ENCODE measurements around the gene PER1.

The PER1 gene

DNA sequence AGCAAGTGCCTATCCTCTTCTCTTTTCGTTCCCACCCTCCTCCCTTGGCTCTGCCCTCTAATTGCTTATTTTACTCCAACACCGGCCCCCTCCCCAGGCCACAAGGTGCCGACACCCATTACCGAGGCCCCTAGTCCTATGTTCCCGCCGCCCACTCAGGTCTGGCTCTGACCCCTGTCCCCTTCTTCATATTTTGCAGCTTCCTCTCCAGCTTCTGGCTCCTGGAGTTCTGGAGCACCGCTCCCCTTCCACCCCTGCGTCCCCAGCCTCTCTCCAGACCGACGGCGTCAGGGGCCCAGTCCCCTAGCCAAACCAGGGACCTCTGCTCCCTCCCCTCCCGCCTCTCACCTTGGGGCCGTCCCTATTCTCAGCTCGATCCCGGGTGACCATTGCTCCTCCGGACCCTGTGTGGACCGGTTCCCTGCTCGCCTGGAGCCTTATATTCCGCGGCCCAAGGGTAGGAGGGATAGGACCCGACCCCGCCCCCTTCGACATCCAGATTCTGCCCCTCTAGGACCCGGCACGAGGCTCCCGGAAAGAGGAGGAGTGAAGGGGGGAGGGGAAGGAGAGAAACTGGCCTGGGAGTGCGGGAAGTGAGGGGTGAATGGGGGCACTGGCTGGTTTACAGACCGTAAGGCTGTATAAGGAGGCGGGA lies 28.4 kb downstream of the PER1 start, which contains the start of gene HES7:
Gene HES7 (minus strand): TSS at position 412 of the 655 bp plus-strand sequence. CDS start 22 bp downstream, at position 390.
- TF ChIP-seq, protein P1, sequence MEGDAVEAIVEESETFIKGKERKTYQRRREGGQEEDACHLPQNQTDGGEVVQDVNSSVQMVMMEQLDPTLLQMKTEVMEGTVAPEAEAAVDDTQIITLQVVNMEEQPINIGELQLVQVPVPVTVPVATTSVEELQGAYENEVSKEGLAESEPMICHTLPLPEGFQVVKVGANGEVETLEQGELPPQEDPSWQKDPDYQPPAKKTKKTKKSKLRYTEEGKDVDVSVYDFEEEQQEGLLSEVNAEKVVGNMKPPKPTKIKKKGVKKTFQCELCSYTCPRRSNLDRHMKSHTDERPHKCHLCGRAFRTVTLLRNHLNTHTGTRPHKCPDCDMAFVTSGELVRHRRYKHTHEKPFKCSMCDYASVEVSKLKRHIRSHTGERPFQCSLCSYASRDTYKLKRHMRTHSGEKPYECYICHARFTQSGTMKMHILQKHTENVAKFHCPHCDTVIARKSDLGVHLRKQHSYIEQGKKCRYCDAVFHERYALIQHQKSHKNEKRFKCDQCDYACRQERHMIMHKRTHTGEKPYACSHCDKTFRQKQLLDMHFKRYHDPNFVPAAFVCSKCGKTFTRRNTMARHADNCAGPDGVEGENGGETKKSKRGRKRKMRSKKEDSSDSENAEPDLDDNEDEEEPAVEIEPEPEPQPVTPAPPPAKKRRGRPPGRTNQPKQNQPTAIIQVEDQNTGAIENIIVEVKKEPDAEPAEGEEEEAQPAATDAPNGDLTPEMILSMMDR (IDR thresholded peaks at IDR 0.05; ENCODE audit: low read depth, low read length): no peak
- H3K9me3 ChIP-seq: no peaks in the 10 kb centered on the region
- H3K36me3 ChIP-seq: no peaks in the 10 kb centered on the region
- peaks cover 20% of the 10 kb centered on the region for H3K27me3 ChIP-seq
- peak; percentile 27 for DNase-seq
- no peaks in the 10 kb centered on the region for H3K4me1 ChIP-seq
- H3K4me3 ChIP-seq (ENCODE audit: low read depth, low read length): peak within 1 kb of the TSS; percentile 78

DNA sequence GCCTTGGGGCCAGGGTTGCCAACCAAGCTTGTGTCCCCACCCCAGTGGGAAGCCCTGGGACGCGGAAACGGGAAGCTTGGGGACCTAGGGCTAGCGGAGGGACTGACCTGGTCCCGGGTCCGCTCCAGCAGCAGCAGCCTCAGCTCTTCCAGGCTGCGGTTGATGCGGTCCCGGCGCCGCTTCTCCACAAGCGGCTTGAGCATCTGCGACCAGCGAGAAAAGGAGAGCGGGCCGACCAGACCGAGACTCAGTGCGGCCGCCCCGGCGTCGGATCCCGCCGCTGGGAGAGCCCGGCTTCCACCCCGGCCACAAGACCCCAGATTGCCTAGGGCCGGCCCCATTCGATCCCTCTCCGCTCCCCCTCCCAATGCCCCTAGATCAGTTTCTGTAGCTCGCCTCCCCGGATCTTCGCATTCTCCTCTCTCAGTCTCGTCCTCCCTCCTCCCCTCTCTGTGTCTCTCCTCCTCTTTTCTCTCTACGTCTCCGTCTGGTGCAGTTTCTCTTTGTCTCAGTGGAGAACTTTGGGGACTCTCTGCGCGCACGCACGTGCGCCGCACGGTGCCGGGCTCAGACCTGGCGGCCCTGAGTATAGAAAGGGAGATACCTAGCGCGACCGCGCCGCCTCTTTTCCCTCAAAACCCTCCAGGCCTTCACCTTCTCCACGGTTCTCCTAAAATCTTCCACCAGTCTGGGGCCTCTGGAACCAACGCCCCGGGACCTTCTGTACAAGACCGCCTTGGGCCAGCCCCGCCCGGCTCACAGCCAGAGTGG lies 29.1 kb downstream of the PER1 start:
- Histone ChIP-seq H3K27me3 (peaks cover 20% of the 10 kb centered on the region), H3K4me3 (ENCODE audit: low read depth, low read length) (peak overlapping the region; percentile 78), H3K9me3 (no peaks in the 10 kb centered on the region), H3K36me3 (no peaks in the 10 kb centered on the region), H3K4me1 (no peaks in the 10 kb centered on the region)
- TF ChIP-seq, protein P1 (IDR thresholded peaks at IDR 0.05; ENCODE audit: low read depth, low read length): no peak
- no peak for DNase-seq

DNA sequence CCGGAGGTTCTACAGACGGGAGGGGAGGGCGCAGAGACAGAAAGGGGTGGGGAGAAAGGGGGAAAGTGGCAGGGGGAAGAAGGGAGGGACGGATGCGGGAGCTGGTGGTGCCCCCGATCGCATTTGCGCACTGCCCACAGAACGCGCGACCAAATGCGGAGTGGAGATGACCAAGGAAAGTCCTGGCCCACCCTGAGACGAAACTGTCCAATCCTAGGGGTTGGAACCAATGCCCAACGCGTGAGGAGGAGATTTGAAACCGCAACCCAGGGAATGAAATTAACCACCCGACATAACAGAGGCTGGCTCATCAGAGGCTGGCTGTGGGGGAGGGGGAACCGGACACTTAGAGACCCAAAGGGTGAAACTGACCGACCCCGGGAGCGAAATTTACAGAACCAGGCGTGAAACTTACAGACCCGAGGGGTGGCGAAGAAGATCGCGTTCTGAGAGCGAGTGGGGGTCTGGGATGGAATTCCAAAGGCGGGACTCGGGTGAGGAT lies 29.7 kb downstream of the PER1 start:
- Histone ChIP-seq H3K27me3 (peaks cover 20% of the 10 kb centered on the region), H3K9me3 (no peaks in the 10 kb centered on the region), H3K36me3 (no peaks in the 10 kb centered on the region), H3K4me1 (no peaks in the 10 kb centered on the region), H3K4me3 (ENCODE audit: low read depth, low read length) (peak overlapping the region; percentile 78)
- TF ChIP-seq, protein P1 (IDR thresholded peaks at IDR 0.05; ENCODE audit: low read depth, low read length): no peak
- no peak for DNase-seq

DNA sequence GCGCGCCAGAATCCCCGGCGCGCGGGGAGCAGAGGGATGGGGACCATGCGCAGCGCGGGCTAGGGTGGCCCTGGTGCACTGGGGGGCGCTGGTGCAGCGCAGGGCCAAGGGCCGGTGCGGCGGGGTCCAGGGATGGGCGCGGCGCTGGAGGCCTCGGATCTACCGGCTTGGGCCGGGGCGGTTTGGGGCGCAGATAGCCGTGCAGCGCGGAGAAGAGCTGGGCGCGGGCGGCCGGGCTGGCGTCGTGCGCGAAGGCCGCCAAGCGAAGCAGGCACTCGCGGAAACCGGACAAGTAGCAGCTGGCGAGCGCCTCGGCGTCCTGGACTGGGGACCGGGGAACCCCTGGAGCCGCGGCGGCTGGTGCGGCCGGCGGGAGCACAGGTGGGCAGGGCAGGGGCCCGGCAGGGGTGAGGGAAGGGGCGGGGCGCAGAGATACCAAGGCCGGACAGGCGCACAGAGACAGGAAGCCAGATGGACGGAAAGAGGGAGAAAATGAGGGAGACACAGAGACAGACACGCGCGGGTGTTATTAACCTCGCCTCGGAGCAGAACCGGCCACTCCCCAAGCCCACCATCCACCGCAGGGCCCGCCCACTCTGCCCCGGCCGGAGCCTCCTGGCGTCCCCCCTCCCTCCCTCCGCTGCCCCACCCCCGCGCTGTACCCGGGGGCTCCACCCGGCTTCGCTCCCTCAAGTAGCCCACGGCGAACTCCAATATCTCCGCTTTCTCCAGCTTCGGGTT lies 30.4 kb downstream of the PER1 start:
- TF ChIP-seq, protein P1 (IDR thresholded peaks at IDR 0.05; ENCODE audit: low read depth, low read length): peak; percentile 37
- no peaks in the 10 kb centered on the region for H3K36me3 ChIP-seq
- H3K4me1 ChIP-seq: no peaks in the 10 kb centered on the region
- H3K9me3 ChIP-seq: no peaks in the 10 kb centered on the region
- H3K27me3 ChIP-seq: peaks cover 21% of the 10 kb centered on the region
- peak; percentile 75 for DNase-seq
- peak overlapping the region; percentile 78 for H3K4me3 ChIP-seq (ENCODE audit: low read depth, low read length)

DNA sequence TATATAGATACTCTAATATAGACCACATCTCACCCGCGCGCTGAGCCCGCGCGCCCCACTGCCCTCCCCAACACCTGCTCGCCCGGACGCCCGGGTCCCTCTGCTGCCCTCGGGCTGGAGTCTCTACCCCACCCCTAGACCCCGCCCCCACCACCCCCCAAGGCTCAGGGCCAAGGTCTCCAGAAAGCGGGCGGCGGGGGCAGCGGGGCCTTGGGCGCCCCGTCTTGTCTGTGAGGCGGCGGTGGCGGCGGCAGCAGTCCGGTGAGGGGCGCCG lies 30.9 kb downstream of the PER1 start:
- Histone ChIP-seq H3K36me3 (no peaks in the 10 kb centered on the region), H3K27me3 (peaks cover 24% of the 10 kb centered on the region), H3K9me3 (no peaks in the 10 kb centered on the region), H3K4me1 (no peaks in the 10 kb centered on the region), H3K4me3 (ENCODE audit: low read depth, low read length) (peak overlapping the region; percentile 78)
- DNase-seq: no peak
- TF ChIP-seq, protein P1 (IDR thresholded peaks at IDR 0.05; ENCODE audit: low read depth, low read length): no peak

Measured in BE2C (cell line).